Epithelial cell of esophagus (primary cell): ENCODE measurements around the gene GRIK2.

Source experiments
- DNase-seq: peaks from one replicate; pipeline ENCODE4 v3.0.0; 2010; ENCODE audit warnings: low read depth
- H3K4me3 ChIP-seq: 2 replicates; pipeline ENCODE4 v1.5.1; 2011; ENCODE audit warnings: mild to moderate bottlenecking, low read length, control low read depth
- CTCF ChIP-seq: IDR thresholded peaks from 2 replicates; pipeline ENCODE4 v1.5.1; 2011; ENCODE audit warnings: low read depth, mild to moderate bottlenecking, low read length, control low read depth, inconsistent platforms; ENCODE audit not compliant: insufficient read depth; ENCODE audit errors: missing control alignments

Gene GRIK2

GRCh38 chr6:101686653-101687052, 293.1 kb downstream of the GRIK2 start:
- DNase-seq = no peak
- no peak for TF ChIP-seq CTCF
- H3K4me3 ChIP-seq = no peak overlapping the region

- H3K4me3 ChIP-seq = no peak overlapping the region
- DNase-seq = no peak
- TF ChIP-seq CTCF = no peak
Measured at GRCh38 chr6:101689156-101689555, 295.6 kb downstream of the GRIK2 start.

- no peak for DNase-seq
- H3K4me3 ChIP-seq = no peak overlapping the region
- TF ChIP-seq CTCF = no peak
Measured at GRCh38 chr6:101689695-101690094, 296.2 kb downstream of the GRIK2 start.

DNA sequence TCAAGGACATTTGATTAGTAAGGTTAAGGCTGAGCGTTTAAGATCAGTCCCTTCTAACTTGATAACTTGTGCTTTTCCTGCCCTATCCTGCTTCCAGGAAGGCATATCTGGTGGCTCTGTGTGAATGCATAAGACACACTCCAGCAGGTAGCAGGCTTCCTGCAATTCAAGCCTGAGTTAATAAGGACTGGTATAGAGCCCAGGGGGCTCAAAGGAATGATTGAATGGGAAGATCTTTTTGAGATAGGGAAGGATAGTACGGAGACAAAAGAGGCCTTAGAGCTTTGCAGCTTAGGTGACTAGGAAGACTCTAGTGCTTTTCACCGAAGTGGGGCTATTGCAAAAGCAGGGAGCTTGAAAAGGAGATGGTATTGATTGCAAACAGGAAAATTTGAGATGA, 307.1 kb downstream of the GRIK2 start:
- no peak overlapping the region for H3K4me3 ChIP-seq
- no peak for DNase-seq
- no peak for TF ChIP-seq CTCF

DNA sequence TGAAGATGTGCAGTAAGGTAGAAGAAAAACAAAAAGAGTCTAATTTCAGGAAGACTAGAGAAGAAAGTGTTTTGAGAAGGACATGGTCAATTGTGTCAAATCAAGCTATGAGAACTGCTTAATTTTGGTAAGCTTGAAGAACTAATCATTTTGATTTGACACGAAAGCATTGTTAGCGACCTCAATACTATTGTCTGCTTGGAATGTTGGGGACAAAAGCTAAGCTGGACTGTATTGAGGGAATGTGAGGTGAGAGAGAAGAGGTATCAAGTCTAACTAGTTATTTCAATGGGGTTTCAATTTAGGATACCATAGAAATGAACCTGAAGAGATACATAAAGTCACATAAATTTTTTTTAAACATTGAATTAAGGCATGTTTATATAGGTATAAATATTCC, 309.8 kb downstream of the GRIK2 start:
- TF ChIP-seq CTCF = no peak

DNA sequence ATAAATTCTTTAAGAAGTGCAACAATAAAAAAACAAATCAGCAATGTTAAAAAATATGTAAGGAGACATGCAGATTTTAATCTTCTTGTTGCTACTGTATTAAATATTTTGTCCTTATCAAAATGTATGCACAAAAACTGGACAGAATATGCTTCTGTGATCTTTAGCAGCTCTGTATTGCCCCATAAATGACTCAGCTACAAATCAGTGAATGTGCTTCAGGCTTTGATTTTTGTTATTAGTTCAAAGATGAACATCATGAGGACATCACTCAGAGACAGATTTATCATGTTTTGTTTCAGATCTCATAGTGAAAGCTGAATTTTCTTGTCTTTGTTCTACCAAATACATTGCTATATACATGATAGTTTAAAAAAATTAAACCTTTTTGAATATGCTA, 312.4 kb downstream of the GRIK2 start:
- peak; percentile 51 for DNase-seq
- TF ChIP-seq CTCF = no peak
- no peak overlapping the region for H3K4me3 ChIP-seq

More for the DNA sequence above, 309.8 kb downstream of the GRIK2 start:
- no peak overlapping the region for H3K4me3 ChIP-seq
- no peak for DNase-seq

DNA sequence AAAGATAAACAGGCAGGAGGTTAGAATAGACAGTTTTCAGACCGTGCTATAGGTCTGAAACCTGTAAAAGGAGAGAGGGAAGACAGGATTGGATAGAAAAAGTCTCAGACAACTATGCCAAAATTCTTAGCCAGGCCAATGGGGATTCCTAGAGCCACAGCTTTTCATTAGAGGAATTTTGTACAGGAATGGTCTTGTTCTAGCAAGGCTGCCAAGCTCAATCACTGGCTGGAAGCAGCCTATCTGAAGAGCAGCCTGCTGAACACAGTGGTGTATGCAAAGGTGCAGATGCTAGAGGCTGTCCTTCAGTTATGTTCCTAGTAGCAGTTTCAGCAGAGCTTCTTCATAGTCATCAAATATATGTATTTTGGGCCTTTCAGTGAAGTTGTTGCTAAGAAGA, 313.1 kb downstream of the GRIK2 start:
- TF ChIP-seq CTCF = no peak
- DNase-seq = peak; percentile 5
- no peak overlapping the region for H3K4me3 ChIP-seq
